AG09309 (cell line): ENCODE data around the gene IL19.

Experiments used
- DNase-seq: peaks from one replicate; pipeline ENCODE4 v3.0.0-alpha.2; 2010; ENCODE audit warnings: low read depth
- H3K4me3 ChIP-seq: 2 replicates; pipeline ENCODE4 v1.5.1; 2011; ENCODE audit warnings: mild to moderate bottlenecking, low read depth, low read length, moderate library complexity; ENCODE audit not compliant: control insufficient read depth
- CTCF ChIP-seq: IDR thresholded peaks from 2 replicates; pipeline ENCODE4 v1.5.1; 2011; ENCODE audit warnings: mild to moderate bottlenecking, low read depth, low read length, inconsistent platforms; ENCODE audit not compliant: insufficient read depth, control insufficient read depth; ENCODE audit errors: missing control alignments

The IL19 gene

DNA sequence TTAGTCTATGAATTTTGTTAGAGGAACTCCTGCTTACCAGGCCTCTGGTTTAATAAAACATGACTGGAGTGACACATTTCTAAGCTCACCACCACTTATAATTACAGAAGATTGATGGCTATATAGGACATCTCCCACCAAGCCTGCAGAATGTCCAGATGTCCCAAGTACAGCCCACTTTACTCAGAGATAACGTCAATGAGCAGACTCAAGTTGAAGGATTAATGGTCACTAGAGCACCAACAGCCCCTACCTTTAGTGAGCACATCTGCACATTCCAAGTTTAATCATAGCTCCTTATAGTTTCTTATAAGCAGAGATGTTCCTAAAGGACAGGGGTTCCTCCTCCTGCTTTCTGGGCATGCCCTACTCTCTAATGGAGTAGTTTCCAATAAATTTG lies 57.5 kb downstream of the IL19 start:
- no peak for TF ChIP-seq CTCF
- no peak for DNase-seq
- H3K4me3 ChIP-seq, result no peak overlapping the region

- H3K4me3 ChIP-seq, result no peak overlapping the region
- DNase-seq, result no peak
- TF ChIP-seq CTCF, result peak; percentile 3
These were observed 58.2 kb downstream of the IL19 start for GRCh38 chr1:206828765-206829164.

DNA sequence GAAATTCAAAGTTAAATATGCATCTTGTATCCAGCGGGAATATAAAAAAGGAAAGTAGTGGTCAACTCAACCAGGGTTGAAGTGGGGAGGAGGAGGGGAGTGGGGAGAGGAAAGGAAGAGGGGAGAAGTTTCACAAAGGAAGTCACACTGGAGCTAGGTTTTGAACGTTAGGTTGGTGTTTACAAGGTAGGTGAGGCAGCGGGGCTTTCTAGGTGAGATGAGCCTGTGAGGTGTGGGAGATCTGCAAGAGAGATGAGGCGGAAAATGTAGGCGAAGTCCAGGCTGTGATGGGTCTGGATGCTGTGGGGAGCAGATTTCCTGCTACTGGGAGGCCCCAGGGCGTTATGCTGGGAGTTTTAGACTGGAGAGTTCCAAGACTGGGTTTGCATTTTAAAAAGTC lies 58.7 kb downstream of the IL19 start:
- TF ChIP-seq CTCF, result no peak
- H3K4me3 ChIP-seq, result no peak overlapping the region
- no peak for DNase-seq

DNA sequence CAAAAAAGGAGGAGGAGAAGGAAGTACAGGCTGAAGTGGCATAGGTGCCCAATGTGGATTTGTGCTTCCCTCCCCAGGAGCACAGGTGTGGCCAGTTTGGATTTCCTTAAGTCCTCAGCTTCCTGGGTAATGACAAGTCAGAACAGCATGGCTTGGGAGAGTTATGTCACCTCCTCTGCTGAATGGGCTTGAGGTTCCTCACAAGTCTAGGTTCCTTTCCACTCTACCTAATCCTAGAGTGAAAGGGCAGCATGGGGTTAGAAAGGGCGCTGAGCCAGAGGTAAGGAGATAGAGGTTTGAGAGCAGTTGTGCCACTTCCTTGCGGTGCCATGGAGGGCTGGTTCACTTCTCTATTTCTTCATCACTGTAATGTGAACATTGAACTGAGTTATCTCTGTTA lies 59.3 kb downstream of the IL19 start:
- no peak for TF ChIP-seq CTCF
- no peak for DNase-seq
- no peak overlapping the region for H3K4me3 ChIP-seq

DNA sequence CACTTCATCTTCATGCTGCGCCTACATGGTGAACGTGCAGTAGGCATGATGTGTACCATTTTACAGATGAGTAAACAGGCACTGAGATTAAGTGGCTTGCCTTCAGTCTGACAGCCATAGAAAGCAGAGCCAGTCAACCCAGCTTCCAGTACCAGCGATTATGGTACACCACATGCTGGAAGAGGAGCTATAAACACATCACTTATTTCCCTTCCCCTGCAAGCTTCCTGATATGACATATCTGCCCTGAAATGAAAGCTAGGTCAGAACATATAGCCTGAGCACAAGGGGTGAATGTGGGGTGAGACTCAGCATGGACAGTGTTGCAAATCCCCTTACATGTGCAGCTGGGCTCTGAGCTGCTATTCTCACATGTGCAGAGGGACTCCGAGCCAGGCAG lies 61.1 kb downstream of the IL19 start:
- DNase-seq, result no peak
- no peak overlapping the region for H3K4me3 ChIP-seq
- no peak for TF ChIP-seq CTCF

- TF ChIP-seq CTCF, result no peak
- DNase-seq, result no peak
- H3K4me3 ChIP-seq, result no peak overlapping the region
These were observed 61.8 kb downstream of the IL19 start for GRCh38 chr1:206832352-206832880.
